H54 (cell line): Measurements from ENCODE around the gene SLC45A3.

Source experiments
- DNase-seq: peaks from one replicate; pipeline ENCODE4 v3.0.0; 2011; ENCODE audit warnings: low spot score, mixed read lengths; ENCODE audit not compliant: insufficient read length
- FAIRE-seq: peaks from 3 replicates; lab custom pipeline; 2011; peaks lifted over from hg19 to GRCh38; lab: Jason Lieb, UNC
- POLR2A ChIP-seq: IDR thresholded peaks from 2 replicates; pipeline ENCODE4 v1.6.1; 2011; ENCODE audit warnings: low read depth, mild to moderate bottlenecking, low read length

Gene SLC45A3

DNA sequence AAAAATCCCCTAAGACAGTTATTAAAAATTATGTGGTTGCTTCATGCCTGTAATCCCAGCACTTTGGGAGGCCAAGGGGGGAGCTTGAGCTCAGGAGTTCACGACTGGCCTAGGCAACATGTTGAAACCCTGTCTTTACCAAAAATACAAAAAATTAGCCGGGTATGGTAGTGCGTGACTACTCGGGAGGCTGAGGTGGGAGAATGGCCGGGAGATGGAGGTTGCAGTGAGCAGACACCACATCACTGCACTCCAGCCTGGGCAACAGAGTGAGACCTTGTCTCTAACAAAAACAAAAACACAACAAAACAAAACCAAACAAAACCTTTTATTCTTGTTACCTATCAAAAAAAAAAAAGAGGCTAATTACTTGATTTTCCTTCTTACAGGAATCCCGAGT lies 50.6 kb downstream of the SLC45A3 start:
- no peak for DNase-seq
- no peak for FAIRE-seq
- no peak for TF ChIP-seq POLR2A

- no peak for TF ChIP-seq POLR2A
- DNase-seq: no peak
- no peak for FAIRE-seq
These were observed 52.4 kb downstream of the SLC45A3 start for GRCh38 chr1:205627956-205628355.

GRCh38 chr1:205626216-205626615 lies 54.1 kb downstream of the SLC45A3 start:
- no peak for TF ChIP-seq POLR2A
- no peak for FAIRE-seq
- no peak for DNase-seq

- TF ChIP-seq POLR2A: no peak
- DNase-seq: no peak
- FAIRE-seq: no peak
These were observed 56.7 kb downstream of the SLC45A3 start for GRCh38 chr1:205623646-205624045.

DNA sequence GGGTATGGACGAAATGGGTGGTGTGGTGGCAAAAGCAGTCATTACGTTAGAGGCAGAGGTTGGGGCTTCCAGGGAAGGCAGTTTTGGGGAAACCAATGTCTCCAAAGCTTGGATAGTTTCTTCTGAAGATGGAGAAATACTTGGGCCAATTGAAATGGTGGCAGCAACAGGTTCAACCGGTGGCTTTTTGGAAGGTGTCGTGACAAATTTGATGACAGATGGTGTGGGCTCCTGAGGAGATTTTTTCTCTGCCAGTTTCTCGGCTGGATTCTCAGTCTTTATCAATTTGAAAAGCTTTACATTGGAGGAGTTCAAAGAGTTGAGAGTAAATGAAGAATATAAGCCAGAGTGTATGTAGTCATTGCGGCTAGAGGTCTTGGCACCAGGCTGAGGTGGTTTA lies 60.0 kb downstream of the SLC45A3 start:
- no peak for DNase-seq
- no peak for TF ChIP-seq POLR2A
- no peak for FAIRE-seq

- TF ChIP-seq POLR2A: no peak
- FAIRE-seq (no peak), DNase-seq (no peak)
These were observed 60.9 kb downstream of the SLC45A3 start for GRCh38 chr1:205619376-205619775.

- no peak for FAIRE-seq
- no peak for DNase-seq
These were observed 63.6 kb downstream of the SLC45A3 start for GRCh38 chr1:205616563-205617293.

DNA sequence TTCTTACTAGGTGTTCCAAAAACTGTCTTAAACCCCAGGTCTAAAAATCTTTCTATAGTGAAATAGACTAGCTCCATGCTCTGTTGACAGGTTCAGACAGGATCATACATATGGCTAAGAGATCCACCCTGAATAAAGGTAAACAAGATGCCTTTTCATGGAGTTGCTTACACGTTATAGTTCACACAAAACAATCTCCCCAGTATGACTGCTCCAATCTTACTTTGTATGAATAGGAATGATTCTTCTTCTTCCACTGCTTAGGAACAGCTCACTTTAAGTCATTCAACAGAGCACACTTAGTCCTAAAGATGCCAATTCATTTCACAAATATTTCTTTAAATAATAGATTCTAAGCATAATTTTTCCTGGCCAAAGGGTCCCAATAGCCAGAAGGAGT lies 64.5 kb downstream of the SLC45A3 start:
- no peak for DNase-seq
- no peak for FAIRE-seq
- TF ChIP-seq POLR2A: no peak

More at GRCh38 chr1:205616563-205617293, 63.6 kb downstream of the SLC45A3 start:
- no peak for TF ChIP-seq POLR2A

DNA sequence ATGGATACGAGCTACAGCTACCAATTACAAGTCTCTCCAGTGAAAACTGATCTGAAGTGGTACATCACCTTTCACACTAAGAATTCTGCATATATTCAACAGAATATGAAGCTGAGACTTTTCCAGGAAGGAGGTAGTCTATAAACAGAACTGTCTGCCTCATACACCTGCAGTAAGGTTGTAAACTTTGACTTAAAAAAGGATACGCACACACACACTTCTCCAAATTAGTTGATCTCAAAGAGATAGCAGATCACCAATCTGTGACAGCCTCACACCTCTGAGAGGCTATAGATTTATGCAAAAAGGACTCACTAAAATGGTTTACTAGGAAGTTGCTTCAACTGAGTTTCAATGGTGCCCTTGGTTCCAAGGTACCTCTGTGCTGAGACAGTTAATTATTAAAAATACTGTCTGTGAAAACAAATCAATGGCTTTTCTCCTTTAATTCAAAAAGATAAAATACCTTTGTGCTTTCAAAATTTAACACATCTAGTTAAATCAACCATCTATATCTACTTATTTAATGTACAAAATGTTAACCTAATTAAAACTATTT lies 66.4 kb downstream of the SLC45A3 start:
- FAIRE-seq: no peak
- no peak for DNase-seq
- TF ChIP-seq POLR2A: no peak

DNA sequence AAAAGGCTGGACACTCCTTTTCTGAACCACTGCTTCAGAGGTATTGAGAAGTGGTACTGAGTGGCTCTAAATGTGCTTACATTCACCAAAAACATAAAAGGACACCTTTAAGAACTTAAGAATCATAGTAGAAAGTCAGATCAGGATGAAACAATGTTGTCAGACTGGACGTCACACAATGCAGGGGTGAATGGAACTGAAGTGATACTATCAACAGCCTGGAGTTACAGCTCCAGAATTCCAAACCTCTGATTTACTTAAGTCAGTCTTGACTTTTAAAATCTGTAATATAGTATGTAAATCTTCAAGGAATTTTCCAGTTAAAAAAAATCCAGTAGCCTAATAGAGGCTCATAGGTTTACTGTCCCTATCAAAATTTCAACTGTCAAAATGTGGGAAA lies 67.8 kb downstream of the SLC45A3 start:
- DNase-seq: no peak
- FAIRE-seq: no peak
- no peak for TF ChIP-seq POLR2A

- no peak for FAIRE-seq
- DNase-seq: no peak
- TF ChIP-seq POLR2A: no peak
These were observed 68.2 kb downstream of the SLC45A3 start for GRCh38 chr1:205612104-205612503.

DNA sequence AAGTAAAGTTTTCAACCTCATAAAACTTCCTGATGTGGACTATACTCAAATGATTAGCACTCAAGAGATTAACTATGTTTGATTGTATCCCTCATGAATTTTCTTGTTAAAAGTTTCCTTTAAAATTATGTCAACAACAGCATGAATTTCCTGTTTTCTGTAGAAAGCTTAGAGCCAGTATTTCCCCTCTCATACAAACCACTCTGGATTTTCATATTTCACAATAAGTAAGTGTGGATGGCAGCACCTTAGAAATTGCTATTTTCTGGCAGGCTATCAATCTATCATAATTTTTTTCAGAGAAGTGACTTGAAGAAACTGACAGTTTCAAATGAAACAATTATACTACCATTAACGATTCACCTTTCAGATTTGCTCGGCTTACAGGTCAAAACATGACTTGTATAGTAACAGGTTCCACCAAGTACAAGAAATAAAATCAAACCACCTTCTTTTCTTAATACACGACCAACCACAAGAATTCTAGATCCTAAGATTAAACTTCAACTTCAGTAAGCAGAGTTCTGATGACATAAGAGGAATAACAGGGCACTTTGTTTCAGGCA lies 69.3 kb downstream of the SLC45A3 start:
- DNase-seq (no peak), FAIRE-seq (peak; percentile 62)
- TF ChIP-seq POLR2A: no peak

DNA sequence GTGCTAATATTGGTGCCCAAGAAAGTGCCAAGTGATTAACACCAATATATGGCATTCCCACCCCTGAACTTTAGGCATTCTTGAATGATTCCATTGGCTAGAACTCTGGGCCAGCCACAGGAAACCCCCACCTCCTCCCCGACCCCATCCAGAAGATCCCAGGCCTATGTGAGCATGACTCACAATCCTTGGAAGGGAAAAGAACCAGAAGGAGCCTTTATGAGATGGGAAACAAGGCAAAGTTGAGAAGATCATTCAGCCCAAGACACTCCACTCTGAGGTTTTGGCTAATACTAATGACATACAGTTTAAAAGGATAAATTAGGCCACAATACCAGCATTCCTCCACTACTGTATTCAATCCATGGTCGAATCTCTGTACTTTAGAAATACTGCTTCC lies 70.3 kb downstream of the SLC45A3 start:
- no peak for DNase-seq
- peak; percentile 81 for FAIRE-seq

More for the DNA sequence above, 70.3 kb downstream of the SLC45A3 start:
- TF ChIP-seq POLR2A: no peak
